Ramos (cell line): ENCODE measurements around the gene LAMP2.
"Not testable (repeated sequence)": the region's sequence is repeated elsewhere in the genome, so short reads cannot be mapped to it uniquely, and the experiment has no call there.

Experiments used
- in situ Hi-C: fragments of 300-500 bp; cut with MboI; formaldehyde crosslinking; loops from one replicate; pipeline ENCODE4 v1.14.3; 2022; ENCODE audit warnings: low sequenced_read_pairs; ENCODE audit not compliant: unreplicated experiment

Gene LAMP2

DNA sequence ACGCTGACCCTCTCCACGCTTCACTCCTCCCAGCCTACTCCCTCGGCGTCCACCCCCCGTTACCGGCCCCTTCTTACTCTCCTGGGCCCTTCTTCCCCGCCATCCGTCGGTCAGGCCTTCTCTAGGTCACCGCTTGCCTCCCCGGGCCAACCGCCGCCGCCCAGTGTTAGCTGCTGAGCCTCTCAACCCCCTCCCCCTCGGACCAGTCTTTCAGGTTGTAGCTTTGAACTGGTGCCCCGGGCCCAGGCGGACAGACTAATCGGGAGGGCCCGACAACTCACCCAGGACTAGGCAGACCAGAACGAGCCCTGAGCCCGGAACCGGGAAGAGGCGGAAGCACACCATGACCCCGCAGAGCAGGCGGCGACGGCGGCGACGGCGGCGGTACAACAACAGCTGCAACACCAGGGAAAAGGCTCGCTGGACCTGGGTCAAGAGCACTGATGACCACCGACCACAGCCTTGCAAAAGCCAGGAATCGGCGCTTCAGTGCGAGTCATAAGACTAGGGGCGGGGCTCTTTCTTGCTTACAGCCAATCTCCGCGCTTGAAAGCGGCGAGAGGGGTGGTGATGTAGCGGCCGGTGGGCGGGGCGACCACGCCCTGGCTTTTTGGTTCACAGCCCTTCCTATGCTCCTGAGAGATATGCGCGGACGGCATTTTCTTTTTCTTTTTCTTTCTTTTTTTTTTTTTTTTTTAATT lies at the start of gene LAMP2:
Gene LAMP2, minus strand, starts transcription at position 472 of the 701 bp plus-strand sequence. Its CDS starts 127 bp downstream, at position 345.
- in situ Hi-C loops = loop anchor here (25.0 kb wide), 1 partner anchor 382 kb away; the partner anchor contains the start of gene RHOXF2B

- in situ Hi-C loops = loop anchor here (10.0 to 25.0 kb wide), 2 partner anchors 147 to 244 kb away; no protein-coding TSS in a partner anchor
Observed at GRCh38 chrX:120517936-120518335, 48.8 kb upstream of the LAMP2 start.

GRCh38 chrX:120514236-120514635 lies 45.1 kb upstream of the LAMP2 start:
- in situ Hi-C loops = loop anchor here (10.0 to 25.0 kb wide), 2 partner anchors 151 to 248 kb away; no protein-coding TSS in a partner anchor

DNA sequence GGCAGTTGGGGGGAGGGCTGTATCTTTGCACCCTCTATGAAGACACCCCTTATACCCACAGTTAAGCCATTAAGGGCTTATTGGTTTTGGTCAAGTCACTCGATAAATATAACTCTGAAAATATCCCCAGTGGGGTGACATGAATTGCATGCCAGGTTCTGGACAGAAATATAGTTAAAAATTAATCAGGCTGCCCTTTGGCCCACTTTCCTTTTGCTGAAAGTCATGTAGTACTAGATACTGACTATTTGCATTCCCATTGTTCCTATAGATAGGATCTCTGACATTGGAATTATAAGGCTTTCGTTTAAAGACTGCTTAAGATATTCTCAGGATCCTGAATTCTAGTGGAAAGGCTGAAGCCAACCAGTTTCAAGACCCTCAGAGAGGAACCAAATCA lies 43.5 kb upstream of the LAMP2 start:
- in situ Hi-C loops = loop anchor here (10.0 to 25.0 kb wide), 2 partner anchors 152 to 250 kb away; no protein-coding TSS in a partner anchor

DNA sequence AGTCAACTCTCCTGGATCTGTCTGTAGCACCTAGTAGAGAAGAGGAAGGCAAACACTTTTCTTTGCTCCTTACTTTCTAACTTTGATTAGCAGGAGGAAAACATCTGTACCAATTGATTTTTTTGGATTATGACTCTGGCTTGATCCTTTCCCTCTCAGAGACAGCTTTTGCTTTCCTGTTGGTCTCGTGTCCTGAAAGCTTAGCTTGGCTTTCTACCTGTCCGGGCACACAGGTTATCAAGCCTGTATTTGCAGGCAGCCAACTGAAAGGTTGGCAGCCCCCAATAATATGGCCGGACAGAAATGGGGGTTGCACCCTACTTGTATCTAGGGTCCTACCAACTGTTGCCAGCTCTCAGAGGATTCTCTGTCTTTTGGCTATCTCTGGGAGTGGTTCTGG lies 43.1 kb upstream of the LAMP2 start:
- in situ Hi-C loops = loop anchor here (10.0 to 25.0 kb wide), 2 partner anchors 153 to 250 kb away; no protein-coding TSS in a partner anchor

DNA sequence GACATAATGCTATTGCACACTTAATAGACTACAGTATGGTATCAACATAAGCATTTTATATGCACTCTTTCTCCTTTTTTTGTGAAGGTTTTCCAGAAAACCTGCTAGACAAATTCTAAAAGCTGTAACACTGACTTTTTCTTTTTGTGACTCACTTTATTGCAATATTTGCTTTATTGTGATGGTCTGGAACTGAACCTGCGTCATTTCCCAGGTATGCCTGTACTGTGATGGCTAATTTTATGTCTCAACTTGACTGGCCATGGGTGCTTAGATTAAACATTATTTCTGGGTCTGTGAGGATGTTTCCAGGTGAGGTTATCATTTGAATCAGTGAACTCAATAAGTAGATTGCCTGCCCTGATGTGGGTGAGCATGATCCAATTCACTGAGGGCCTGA lies 35.5 kb upstream of the LAMP2 start:
- in situ Hi-C loops = loop anchor here (25.0 kb wide), 1 partner anchor 258 kb away; no protein-coding TSS in a partner anchor

DNA sequence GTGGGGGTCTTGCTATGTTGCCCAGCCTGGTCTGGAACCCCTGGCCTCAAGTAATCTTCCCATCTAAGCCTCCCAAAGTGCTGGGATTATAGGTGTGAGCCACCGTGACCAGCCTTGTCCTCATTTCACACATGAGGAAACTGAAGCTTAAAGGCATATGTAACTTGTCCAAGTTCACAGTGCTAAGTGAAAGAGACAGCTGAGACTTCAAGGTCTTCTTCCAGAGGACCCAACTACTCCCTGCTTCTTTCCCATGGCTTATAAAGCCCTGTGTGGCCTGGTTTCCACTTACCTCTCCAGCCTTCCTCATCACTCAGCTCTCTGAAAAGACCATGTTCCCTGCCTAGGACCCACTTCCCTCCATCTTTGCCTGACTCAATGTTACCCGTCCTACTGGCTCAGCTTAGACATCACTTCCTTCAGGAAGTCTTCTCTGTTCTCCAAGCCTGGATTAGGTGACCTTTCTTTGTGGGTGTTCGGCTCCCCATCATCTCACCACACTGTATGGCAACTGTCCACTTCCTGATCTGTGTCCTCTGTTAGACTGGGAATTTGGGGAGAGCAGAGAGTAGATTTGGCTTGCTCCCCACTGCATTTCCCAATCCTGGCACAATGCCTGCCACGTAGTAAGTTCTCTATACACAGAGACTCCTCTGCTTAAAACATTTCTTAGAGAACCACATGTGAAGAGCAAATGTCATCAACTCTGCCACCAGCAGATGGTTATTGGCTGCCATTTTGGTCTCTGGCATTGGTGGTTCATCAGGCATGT lies 30.4 kb upstream of the LAMP2 start:
- in situ Hi-C loops = loop anchor here (25.0 kb wide), 1 partner anchor 263 kb away; no protein-coding TSS in a partner anchor

DNA sequence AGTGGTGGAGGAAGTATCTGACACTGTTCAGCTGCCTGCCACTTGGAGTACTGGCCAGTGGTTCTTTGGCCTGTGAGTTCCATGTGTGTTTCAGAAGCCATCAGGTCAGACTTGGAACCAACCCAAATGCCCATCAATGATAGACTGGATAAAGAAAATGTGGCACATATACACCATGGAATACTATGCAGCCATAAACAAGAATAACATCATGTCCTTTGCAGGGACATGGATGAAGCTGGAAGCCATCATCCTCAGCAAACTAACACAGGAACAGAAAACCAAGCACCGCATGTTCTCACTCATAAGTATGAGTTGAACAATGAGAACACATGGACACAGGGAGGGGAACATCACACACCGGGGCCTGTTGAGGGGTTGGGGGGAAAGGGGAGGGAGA lies 21.0 kb upstream of the LAMP2 start:
- in situ Hi-C loops = not testable (repeated sequence)

- in situ Hi-C loops = no loop called here
Observed at GRCh38 chrX:120486786-120487185, 17.7 kb upstream of the LAMP2 start.

DNA sequence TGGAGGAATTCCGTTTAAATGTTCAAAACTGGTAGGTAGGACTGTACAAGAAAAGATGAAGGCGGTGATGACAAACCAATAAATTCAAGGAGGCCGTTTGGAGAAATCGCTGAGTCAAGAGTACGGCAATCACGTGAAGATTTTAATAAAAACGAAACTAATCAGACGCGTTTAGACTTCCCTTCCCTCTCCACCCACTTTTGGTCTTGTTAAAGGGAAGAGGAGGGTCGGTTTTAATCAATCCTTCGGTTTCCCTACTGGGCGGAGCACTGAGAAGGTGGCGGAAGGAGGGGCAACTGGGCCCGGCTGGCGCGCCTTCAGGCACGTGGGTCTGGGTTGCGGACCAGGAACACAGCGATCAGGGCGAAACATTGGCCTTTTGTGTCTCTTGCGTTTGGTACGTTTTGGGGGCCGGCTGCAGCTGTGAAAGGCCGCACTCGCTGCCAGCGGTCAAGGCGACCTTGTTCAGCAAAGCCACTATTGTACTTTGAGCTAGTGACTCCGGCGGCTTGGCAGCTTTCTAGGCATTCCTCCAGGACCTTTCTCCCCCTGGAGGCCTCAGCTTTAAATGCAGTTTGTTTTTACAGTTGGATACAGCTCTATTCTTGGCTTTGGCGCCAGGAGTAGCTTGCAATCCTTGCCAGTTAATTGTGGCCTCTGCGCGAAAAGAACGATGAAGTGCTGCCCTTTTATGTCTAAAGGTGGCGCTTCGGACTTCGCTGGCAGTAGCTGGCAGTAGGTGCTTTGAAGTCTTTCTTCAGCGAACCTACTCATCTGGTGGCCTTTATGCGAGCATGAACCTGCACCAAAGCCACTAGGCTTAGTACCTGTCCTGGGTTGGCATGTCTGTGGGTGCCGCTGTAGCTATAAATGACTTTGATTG lies 16.8 kb upstream of the LAMP2 start:
- in situ Hi-C loops = no loop called here

DNA sequence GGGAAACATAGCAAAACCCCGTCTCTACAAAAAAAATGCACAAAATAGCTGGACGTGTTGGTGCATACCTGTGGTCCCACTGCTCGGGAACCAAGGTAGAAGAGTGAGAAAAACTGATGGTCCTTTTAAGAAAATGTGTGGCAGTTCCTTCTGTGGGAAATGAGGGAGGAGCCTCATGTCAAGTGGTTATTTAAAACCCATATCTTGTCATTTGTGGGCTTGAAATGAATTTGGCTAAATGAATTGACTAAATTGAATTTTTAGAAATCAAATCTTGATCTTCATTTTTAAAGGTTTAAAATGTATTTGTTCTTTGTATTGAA lies 16.2 kb upstream of the LAMP2 start:
- in situ Hi-C loops = no loop called here

DNA sequence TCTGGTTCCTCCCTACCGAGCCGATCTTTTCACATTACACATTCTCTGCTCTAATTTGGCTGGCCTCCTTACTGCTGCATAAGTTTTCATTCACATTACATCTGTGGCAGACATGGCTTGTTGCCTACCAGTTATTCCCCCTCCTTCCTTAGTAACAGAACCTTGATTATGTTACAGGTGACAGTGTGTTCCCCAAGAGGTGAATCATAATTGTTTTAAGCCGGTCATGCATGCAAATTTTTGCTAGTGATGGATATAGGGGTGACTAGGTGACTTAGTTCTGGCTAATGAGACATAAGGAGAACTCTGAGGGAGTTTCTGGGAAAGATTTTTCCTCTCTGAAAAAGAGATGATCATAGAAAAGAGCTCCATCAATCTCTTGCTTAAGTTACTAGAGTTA lies 8.4 kb upstream of the LAMP2 start:
- in situ Hi-C loops = loop anchor here (10.0 kb wide), 1 partner anchor 113 kb away; the partner anchor contains the start of gene ATP1B4

- in situ Hi-C loops = loop anchor here (10.0 kb wide), 1 partner anchor 112 kb away; the partner anchor contains the start of gene ATP1B4
Observed at GRCh38 chrX:120476714-120477113, 7.6 kb upstream of the LAMP2 start.

DNA sequence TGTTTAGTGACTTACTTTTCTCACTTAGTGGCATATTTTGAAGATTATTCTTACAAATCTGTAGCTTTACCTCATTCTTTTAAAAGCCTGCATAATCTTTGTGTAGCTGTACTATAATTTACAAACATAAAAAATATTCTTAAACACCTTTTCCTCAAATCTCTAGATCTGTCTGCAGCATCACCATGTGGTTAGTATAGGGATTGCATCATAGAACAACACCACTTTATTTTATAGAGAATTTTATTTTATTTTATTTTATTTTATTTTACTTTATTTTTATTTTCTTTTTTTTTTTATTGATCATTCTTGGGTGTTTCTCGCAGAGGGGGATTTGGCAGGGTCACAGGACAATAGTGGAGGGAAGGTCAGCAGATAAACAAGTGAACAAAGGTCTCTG lies 6.4 kb upstream of the LAMP2 start:
- in situ Hi-C loops = loop anchor here (10.0 kb wide), 1 partner anchor 111 kb away; the partner anchor contains the start of gene ATP1B4

DNA sequence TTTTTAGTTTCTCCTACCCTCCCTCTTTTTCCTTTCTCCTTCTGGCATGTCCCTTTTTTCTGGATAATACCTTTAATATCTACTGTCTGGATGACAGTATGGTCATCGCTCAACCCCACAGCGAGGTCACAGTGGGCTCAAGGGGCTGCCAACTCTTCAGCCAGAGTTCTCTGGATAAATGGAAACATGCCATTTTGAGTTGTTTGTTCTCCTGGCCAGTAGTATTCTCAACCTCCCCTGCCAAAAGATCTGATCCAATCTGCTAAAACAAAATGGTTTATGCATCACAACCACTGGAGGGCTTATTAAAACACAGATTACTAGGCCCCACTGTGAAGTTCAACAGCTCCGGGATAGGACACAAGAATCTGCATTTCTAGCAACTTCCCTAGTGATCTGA lies 5.0 kb upstream of the LAMP2 start:
- in situ Hi-C loops = loop anchor here (10.0 to 25.0 kb wide), 2 partner anchors 109 to 387 kb away; partner anchors contain the start of genes ATP1B4 and RHOXF2B

DNA sequence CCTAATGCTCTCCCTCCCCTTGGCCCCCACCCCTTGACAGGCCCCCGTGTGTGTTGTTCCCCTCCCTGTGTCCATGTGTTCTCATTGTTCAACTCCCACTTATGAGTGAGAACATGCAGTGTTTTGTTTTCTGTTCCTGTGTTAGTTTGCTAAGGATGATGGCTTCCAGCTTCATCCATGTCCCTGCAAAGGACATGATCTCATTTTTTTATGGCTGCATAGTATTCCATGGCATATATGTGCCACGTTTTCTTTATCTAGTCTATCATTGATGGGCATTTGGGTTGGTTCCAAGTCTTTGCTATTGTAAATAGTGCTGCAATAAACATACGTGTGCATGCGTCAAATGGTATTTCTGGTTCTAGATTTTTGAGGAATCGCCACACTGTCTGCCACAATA lies 561 bp upstream of the LAMP2 start:
- in situ Hi-C loops = loop anchor here (10.0 to 25.0 kb wide), 2 partner anchors 105 to 382 kb away; partner anchors contain the start of genes ATP1B4 and RHOXF2B

GRCh38 chrX:120468479-120468824 lies 644 bp downstream of the LAMP2 start:
- in situ Hi-C loops = loop anchor here (25.0 kb wide), 1 partner anchor 381 kb away; the partner anchor contains the start of gene RHOXF2B

DNA sequence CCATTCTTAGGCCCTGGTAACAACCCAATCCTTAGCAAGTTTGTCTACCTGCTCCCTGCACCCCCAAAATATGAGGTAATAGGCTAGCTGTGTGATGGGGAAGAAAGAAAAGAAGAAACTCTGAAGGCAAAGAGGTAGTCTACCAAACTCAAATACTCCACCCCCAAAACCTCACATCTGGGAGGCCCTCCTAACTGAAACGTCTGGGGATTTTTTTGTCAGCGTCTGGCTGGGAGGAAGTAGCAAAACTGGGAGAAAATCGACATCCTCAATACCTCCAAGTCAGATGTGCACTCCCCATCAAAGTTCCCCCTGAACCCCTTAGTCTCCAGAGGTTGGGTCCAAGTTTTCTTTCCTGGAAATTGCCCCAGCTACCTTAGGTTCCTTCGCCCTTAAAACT lies 1.0 kb downstream of the LAMP2 start:
- in situ Hi-C loops = loop anchor here (25.0 kb wide), 1 partner anchor 381 kb away; the partner anchor contains the start of gene RHOXF2B

GRCh38 chrX:120464411-120464810 lies 4.7 kb downstream of the LAMP2 start:
- in situ Hi-C loops = loop anchor here (25.0 kb wide), 1 partner anchor 377 kb away; the partner anchor contains the start of gene RHOXF2B

GRCh38 chrX:120463241-120463640 lies 5.9 kb downstream of the LAMP2 start:
- in situ Hi-C loops = loop anchor here (25.0 kb wide), 1 partner anchor 376 kb away; the partner anchor contains the start of gene RHOXF2B
